B cell (primary cell): ENCODE measurements around the gene DYRK2. TPM values are rescaled to one million over a fixed set of nuclear protein-coding genes. Genes with fewer than 3 reads are reported as not detected.

Source experiments
- ATAC-seq: fragments of 200-7000 bp; cut with Tn5 transposase; one replicate; pipeline ENCODE4 v1.10.0; 2021; ENCODE audit warnings: low read depth, mild to moderate bottlenecking, moderate number of reproducible peaks, moderate library complexity
- CTCF ChIA-PET: fragments of 350-600 bp; sonication (Branson Sonifier 250); formaldehyde crosslinking; loops from one replicate; lab custom pipeline; 2021; ENCODE audit warnings: antibody characterized with exemption, inconsistent platforms; lab: Charles Lee
- POLR2A ChIA-PET: fragments of 350-600 bp; sonication (Branson Sonifier 250); formaldehyde crosslinking; loops from one replicate; lab custom pipeline; 2021; ENCODE audit warnings: antibody characterized with exemption; lab: Charles Lee
- DNase-seq: peaks from one replicate; pipeline ENCODE4 v3.0.0; 2013
- H2AFZ ChIP-seq: 2 replicates; pipeline ENCODE4 v1.6.1; 2012; ENCODE audit warnings: mild to moderate bottlenecking, low read depth, low read length; ENCODE audit not compliant: insufficient read depth, poor library complexity, severe bottlenecking
- H3K27ac ChIP-seq, 2 donors: 1 replicate in 1 of 2; 2 replicates in 1 of 2; pipeline ENCODE4 v1.5.1; 2012 to 2013; ENCODE audit warnings: low read length in 2 of 2, mild to moderate bottlenecking in 2 of 2, moderate library complexity in 1 of 2
- H3K27me3 ChIP-seq, 4 experiments: fragments of 200-600 bp in 1 of 4; sonication (generic) in 1 of 4; replicated peaks in 1 of 4; 1 replicate in 2 of 4; 2 replicates in 2 of 4; pipeline versions ENCODE4 v1.6.1 to v1.7.0; 2013 to 2016; ENCODE audit warnings: low read length in 3 of 4, mild to moderate bottlenecking in 2 of 4, mixed read lengths in 1 of 4, moderate library complexity in 1 of 4; ENCODE audit not compliant: insufficient read depth in 4 of 4, control insufficient read depth in 3 of 4; ENCODE audit errors: control extremely low read depth in 1 of 4
- H3K36me3 ChIP-seq, 2 experiments: replicated peaks in 1 of 2; 1 replicate in 1 of 2; 2 replicates in 1 of 2; pipeline versions ENCODE4 v1.6.1 to v1.7.1; 2013; ENCODE audit warnings: low read length in 1 of 2; ENCODE audit not compliant: insufficient read depth in 2 of 2, control insufficient read depth in 1 of 2; ENCODE audit errors: control extremely low read depth in 1 of 2, extremely low read depth in 1 of 2
- H3K4me1 ChIP-seq, 2 donors: fragments of 200-600 bp in 1 of 2; sonication (generic) in 1 of 2; 1 replicate in 1 of 2; 2 replicates in 1 of 2; pipeline versions ENCODE4 v1.5.1 to v1.6.1; 2013 to 2017; ENCODE audit warnings: low read length in 2 of 2; ENCODE audit not compliant: control insufficient read depth in 2 of 2, insufficient read depth in 2 of 2
- H3K4me2 ChIP-seq: replicated peaks from 2 replicates; pipeline ENCODE3; 2012; ENCODE audit warnings: mild to moderate bottlenecking, low read depth, low read length; ENCODE audit not compliant: poor library complexity, severe bottlenecking
- H3K4me3 ChIP-seq, 5 experiments: fragments of 200-600 bp in 1 of 5; sonication (generic) in 1 of 5; 1 replicate in 3 of 5; 2 replicates in 2 of 5; pipeline versions ENCODE4 v1.5.1 to v1.7.0; 2011 to 2016; ENCODE audit warnings: low read length in 4 of 5, mild to moderate bottlenecking in 4 of 5, low read depth in 2 of 5, control low read depth in 1 of 5, moderate library complexity in 1 of 5; ENCODE audit not compliant: insufficient read depth in 1 of 5; ENCODE audit errors: control extremely low read depth in 1 of 5, extremely low read depth in 1 of 5
- H3K79me2 ChIP-seq: fragments of 200-600 bp; sonication (generic); one replicate; pipeline ENCODE4 v1.6.0; 2016; ENCODE audit warnings: low read length; ENCODE audit not compliant: control insufficient read depth, insufficient read depth
- H3K9ac ChIP-seq: fragments of 200-600 bp; sonication (generic); 2 replicates; pipeline ENCODE4 v1.6.1; 2017; ENCODE audit warnings: mild to moderate bottlenecking, low read length, moderate library complexity
- H3K9me3 ChIP-seq, 3 donors: one replicate each; pipeline versions ENCODE4 v1.6.1 to v1.7.1; 2013; ENCODE audit warnings: low read length in 2 of 3; ENCODE audit not compliant: control insufficient read depth in 2 of 3, insufficient read depth in 1 of 3; ENCODE audit errors: control extremely low read depth in 1 of 3
- H4K20me1 ChIP-seq: 2 replicates; pipeline ENCODE4 v1.6.0; 2012; ENCODE audit warnings: mild to moderate bottlenecking, low read length; ENCODE audit not compliant: insufficient read depth, control insufficient read depth, poor library complexity, severe bottlenecking
- H3K27ac Mint-ChIP-seq: one replicate; pipeline ENCODE4 v1.8.0; 2021; ENCODE audit warnings: mixed read lengths
- H3K27me3 Mint-ChIP-seq: one replicate; pipeline ENCODE4 v1.8.0; 2021; ENCODE audit warnings: mixed read lengths
- H3K4me1 Mint-ChIP-seq: one replicate; pipeline ENCODE4 v1.8.0; 2021; ENCODE audit warnings: mixed read lengths
- H3K4me3 Mint-ChIP-seq: one replicate; pipeline ENCODE4 v1.8.0; 2021; ENCODE audit warnings: mixed read lengths
- H3K9me3 Mint-ChIP-seq: one replicate; pipeline ENCODE4 v1.8.0; 2022; ENCODE audit warnings: mixed read lengths; ENCODE audit not compliant: insufficient read depth
- CTCF ChIP-seq: fragments of 200-600 bp; IDR thresholded peaks from one replicate; pipeline ENCODE4 v1.8.0; 2022; ENCODE audit warnings: antibody characterized with exemption, mild to moderate bottlenecking
- EZH2 ChIP-seq: IDR thresholded peaks from 2 replicates; pipeline ENCODE4 v1.6.1; 2012; ENCODE audit warnings: borderline replicate concordance, low read depth, mild to moderate bottlenecking, moderate library complexity, low read length; ENCODE audit not compliant: insufficient read depth, poor library complexity, severe bottlenecking
- WGBS: methylation state at CpG from one replicate; pipeline ENCODE4 v1.1.5; 2013; ENCODE audit warnings: missing lambda C conversion rate; ENCODE audit not compliant: insufficient coverage; 5-methylcytosine and 5-hydroxymethylcytosine counted together
- intact Hi-C: fragments of 100-400 bp; cut with micrococcal nuclease; formaldehyde crosslinking; loops from one replicate; pipeline ENCODE4 v1.10.0; 2022
- polyA plus RNA-seq: library from polyadenylated mRNA; depleted of rRNA; stranded (reverse); fragments of >200 nt; gene quantifications from 2 replicates; pipeline ENCODE4 v1.2.3, GENCODE V29; 2012
- total RNA-seq, 2 donors: library from RNA; stranded (reverse); fragments of 120-200 nt in 1 of 2; gene quantifications; 1 replicate in 1 of 2; 2 replicates in 1 of 2; pipeline versions ENCODE4 v1.2.3 to v1.2.4, GENCODE V29; 2013 to 2022

Gene DYRK2
- total and polyA plus RNA-seq, 2 donors (not counting 1 experiment from before 2014, with no cell fraction given), result 21.3 to 75.3 TPM

DNA sequence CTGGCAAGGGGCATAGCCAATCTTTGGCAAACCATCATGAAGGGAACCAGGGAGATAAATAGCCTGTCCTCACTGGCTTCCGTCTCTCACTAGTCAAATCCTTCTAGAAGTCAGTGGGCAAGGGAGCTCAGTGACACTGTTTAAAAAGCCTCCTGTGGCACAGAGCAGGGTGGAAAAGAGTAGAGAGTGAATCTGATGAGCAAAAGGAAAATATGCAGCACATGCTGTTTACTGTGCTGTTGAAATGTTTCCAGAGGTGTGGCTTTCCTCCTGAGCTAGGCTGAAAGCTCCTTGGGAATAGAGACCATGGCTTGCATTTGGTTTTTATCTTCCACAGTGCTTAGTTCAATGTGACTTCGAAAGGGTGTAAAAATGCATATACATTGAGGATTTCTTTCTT, 7.7 kb upstream of the DYRK2 start:
- CTCF ChIA-PET, result interaction anchor here (1.3 kb wide), 1 partner anchor 11 kb away, joined by 6 read pairs; no protein-coding TSS in a partner anchor
- H3K27ac Mint-ChIP-seq, result no peak overlapping the region

GRCh38 chr12:67645126-67645525, 3.4 kb upstream of the DYRK2 start:
- intact Hi-C loops, result loop anchor here (5.0 kb wide), 2 partner anchors 288 to 1162 kb away; partner anchors contain the start of gene MDM2
- peaks cover 14% of the 10 kb centered on the region for H3K79me2 ChIP-seq
- no peaks in the 10 kb centered on the region for H3K36me3 ChIP-seq
- H3K4me1 ChIP-seq, result peaks cover 3 to 12% of the 10 kb centered on the region in 2 donors
- H3K27ac ChIP-seq, result no peak overlapping the region
- no peak overlapping the region for H3K4me2 ChIP-seq
- no peaks in the 10 kb centered on the region for H3K27me3 Mint-ChIP-seq
- TF ChIP-seq CTCF (no peak), EZH2 (no peak)
- ChIA-PET POLR2A (interaction anchor here (1.4 kb wide), 1 partner anchor 15 kb away, joined by 3 read pairs; no protein-coding TSS in a partner anchor), CTCF (interaction anchor here (0.9 kb wide), 1 partner anchor 14 kb away, joined by 4 read pairs; no protein-coding TSS in a partner anchor)
- H2AFZ ChIP-seq, result no peak overlapping the region
- peaks cover 7% of the 10 kb centered on the region for H4K20me1 ChIP-seq
- DNase-seq (no peak), ATAC-seq (no peak)
- no peaks in the 10 kb centered on the region for H3K9me3 Mint-ChIP-seq
- no peaks in the 10 kb centered on the region for H3K27me3 ChIP-seq
- peaks cover 11% of the 10 kb centered on the region for H3K4me1 Mint-ChIP-seq
- H3K9me3 ChIP-seq, result no peaks in the 10 kb centered on the region
- H3K4me3 ChIP-seq, result no peak overlapping the region
- no peak overlapping the region for H3K27ac Mint-ChIP-seq
- 97% methylated on average over 4 of the region's 7 CpGs for WGBS
- no peak overlapping the region for H3K4me3 Mint-ChIP-seq
- H3K9ac ChIP-seq, result no peak overlapping the region

More for the DNA sequence above, 7.7 kb upstream of the DYRK2 start:
- DNase-seq, result no peak
- no peak for TF ChIP-seq EZH2
- TF ChIP-seq CTCF, result no peak
- H3K4me2 ChIP-seq, result no peak overlapping the region
- no peaks in the 10 kb centered on the region for H3K36me3 ChIP-seq
- no peak overlapping the region for H3K9ac ChIP-seq
- H3K4me3 ChIP-seq, result no peak overlapping the region
- Mint-ChIP-seq H3K4me3 (no peak overlapping the region), H3K27me3 (no peaks in the 10 kb centered on the region), H3K9me3 (no peaks in the 10 kb centered on the region), H3K4me1 (no peaks in the 10 kb centered on the region)
- ATAC-seq, result no peak
- intact Hi-C loops, result no loop called here
- H4K20me1 ChIP-seq, result no peaks in the 10 kb centered on the region
- H2AFZ ChIP-seq, result no peak overlapping the region
- H3K27ac ChIP-seq, result no peak overlapping the region
- no peaks in the 10 kb centered on the region for H3K27me3 ChIP-seq
- H3K9me3 ChIP-seq, result no peaks in the 10 kb centered on the region
- POLR2A ChIA-PET, result no interaction called here
- H3K79me2 ChIP-seq, result no peaks in the 10 kb centered on the region
- H3K4me1 ChIP-seq, result no peaks in the 10 kb centered on the region
- WGBS, result 86% methylated on average over 1 of the region's 2 CpGs
